A673 (cell line): ENCODE measurements around the gene ACSF2.

ENCODE experiments used
- EZH2 ChIP-seq: fragments of 200-600 bp; sonication (generic); IDR thresholded peaks from 2 replicates; pipeline ENCODE4 v1.6.1; 2017; ENCODE audit warnings: borderline replicate concordance, low read depth, mild to moderate bottlenecking, mixed read lengths, antibody characterized with exemption, low read length; ENCODE audit not compliant: poor library complexity, severe bottlenecking
- TF ChIP-seq, protein P1 (sequence below): fragments of 300-800, 200-600 bp; sonication (generic); conservative IDR thresholded peaks from 2 replicates; pipeline ENCODE4 v1.5.1; 2017; ENCODE audit warnings: low read depth, mild to moderate bottlenecking, antibody characterized with exemption, low read length, moderate library complexity, mixed read lengths

DNA sequence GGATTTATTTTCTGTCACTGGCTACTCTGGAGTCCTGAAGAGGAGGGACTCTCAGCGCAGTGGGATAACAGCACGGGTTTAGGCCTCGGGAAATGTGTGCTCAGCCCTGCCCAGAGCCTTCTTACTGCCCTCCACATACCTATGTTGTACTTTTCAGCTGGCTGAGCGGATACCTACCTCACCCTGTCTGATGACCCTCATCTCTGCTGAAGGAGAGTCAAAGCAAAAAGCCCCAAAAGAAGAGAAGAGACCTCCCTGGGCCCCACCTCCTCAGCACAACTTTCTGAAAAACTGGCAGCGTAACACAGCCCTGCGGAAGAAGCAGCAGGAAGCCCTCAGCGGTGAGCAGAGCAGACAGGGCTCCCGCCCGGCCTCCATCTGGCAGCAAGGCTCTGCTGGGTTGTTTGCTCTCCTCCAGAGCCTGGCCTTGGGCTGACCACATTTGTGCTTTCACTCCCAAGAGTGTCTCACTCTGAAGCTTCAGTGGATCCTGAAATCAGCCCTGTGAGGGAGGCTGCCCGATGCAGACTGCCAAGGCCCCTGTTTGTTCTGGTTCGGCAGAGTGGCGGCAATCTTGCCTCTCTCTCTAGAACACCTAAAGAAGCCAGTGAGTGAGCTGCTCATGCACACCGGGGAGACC, 92.5 kb downstream of the ACSF2 start:
- TF ChIP-seq, protein P1, sequence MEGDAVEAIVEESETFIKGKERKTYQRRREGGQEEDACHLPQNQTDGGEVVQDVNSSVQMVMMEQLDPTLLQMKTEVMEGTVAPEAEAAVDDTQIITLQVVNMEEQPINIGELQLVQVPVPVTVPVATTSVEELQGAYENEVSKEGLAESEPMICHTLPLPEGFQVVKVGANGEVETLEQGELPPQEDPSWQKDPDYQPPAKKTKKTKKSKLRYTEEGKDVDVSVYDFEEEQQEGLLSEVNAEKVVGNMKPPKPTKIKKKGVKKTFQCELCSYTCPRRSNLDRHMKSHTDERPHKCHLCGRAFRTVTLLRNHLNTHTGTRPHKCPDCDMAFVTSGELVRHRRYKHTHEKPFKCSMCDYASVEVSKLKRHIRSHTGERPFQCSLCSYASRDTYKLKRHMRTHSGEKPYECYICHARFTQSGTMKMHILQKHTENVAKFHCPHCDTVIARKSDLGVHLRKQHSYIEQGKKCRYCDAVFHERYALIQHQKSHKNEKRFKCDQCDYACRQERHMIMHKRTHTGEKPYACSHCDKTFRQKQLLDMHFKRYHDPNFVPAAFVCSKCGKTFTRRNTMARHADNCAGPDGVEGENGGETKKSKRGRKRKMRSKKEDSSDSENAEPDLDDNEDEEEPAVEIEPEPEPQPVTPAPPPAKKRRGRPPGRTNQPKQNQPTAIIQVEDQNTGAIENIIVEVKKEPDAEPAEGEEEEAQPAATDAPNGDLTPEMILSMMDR: no peak
- no peak for TF ChIP-seq EZH2
